HepG2 (cell line): ENCODE measurements around the gene CNIH3. TPM values are rescaled to one million over a fixed set of nuclear protein-coding genes. Genes with fewer than 3 reads are reported as not detected.

Experiments used
- ATAC-seq: fragments of 200-7000 bp; cut with Tn5 transposase; 3 replicates; pipeline ENCODE4 v1.9.1; 2020; ENCODE audit warnings: mild to moderate bottlenecking, moderate library complexity
- BruUV-seq: library from RNA; stranded (reverse); fragments of 400-500 nt; replicated peaks from 2 replicates; lab custom pipeline; 2021; lab: Mats Ljungman, UMichigan
- CTCF ChIA-PET: fragments of 300-600 bp; formaldehyde crosslinking; extraction: SDS; loops from one replicate; lab custom pipeline; 2021; ENCODE audit warnings: low total read pairs, inconsistent platforms, low intra/inter-chr PET ratio; lab: Yijun Ruan, JAX
- POLR2A ChIA-PET: fragments of 350-600 bp; sonication (Branson Sonifier 250); formaldehyde crosslinking; loops from one replicate; lab custom pipeline; 2020; ENCODE audit warnings: antibody characterized with exemption, inconsistent platforms; lab: Yijun Ruan, JAX
- DNase-seq: peaks from one replicate; pipeline ENCODE4 v3.0.0-alpha.2; 2015; ENCODE audit warnings: low spot score
- FAIRE-seq: peaks from 3 replicates; lab custom pipeline; 2011; peaks lifted over from hg19 to GRCh38; lab: Jason Lieb, UNC
- H2AFZ ChIP-seq: one replicate; pipeline ENCODE4 v1.6.1; 2011; ENCODE audit warnings: low read length, inconsistent platforms
- H3K27ac ChIP-seq: fragments of 300-600 bp; 3 replicates; pipeline ENCODE4 v1.8.0; 2011; ENCODE audit warnings: mixed run types, mild to moderate bottlenecking, mixed read lengths, low read length, inconsistent platforms; ENCODE audit not compliant: insufficient read depth; ENCODE audit errors: extremely low read length
- H3K27me3 ChIP-seq, 2 experiments: fragments of 200-600 bp in 1 of 2; 2 replicates in 1 of 2; 3 replicates in 1 of 2; pipeline versions ENCODE4 v1.6.0 to v1.8.0; 2011; ENCODE audit warnings: low read length in 2 of 2, mild to moderate bottlenecking in 2 of 2, moderate library complexity in 2 of 2, inconsistent platforms in 1 of 2; ENCODE audit not compliant: insufficient read depth in 2 of 2, control insufficient read depth in 1 of 2
- H3K36me3 ChIP-seq, 2 experiments: fragments of 200-600 bp in 1 of 2; replicated peaks in 1 of 2; 2 replicates in 1 of 2; 3 replicates in 1 of 2; pipeline versions ENCODE4 v1.5.1 to v1.8.0; 2011; ENCODE audit warnings: low read length in 2 of 2, inconsistent platforms in 1 of 2; ENCODE audit not compliant: insufficient read depth in 2 of 2, control insufficient read depth in 1 of 2
- H3K4me1 ChIP-seq: 2 replicates; pipeline ENCODE4 v1.5.1; 2012; ENCODE audit warnings: low read length, inconsistent platforms; ENCODE audit not compliant: insufficient read depth
- H3K4me2 ChIP-seq: 2 replicates; pipeline ENCODE4 v1.6.0; 2011; ENCODE audit warnings: low read depth, low read length, inconsistent platforms
- H3K4me3 ChIP-seq, 3 experiments: fragments of 200-600 bp in 1 of 3; sonication (generic), shearing (Covaris generic) in 1 of 3; replicated peaks in 1 of 3; 2 replicates each; pipeline ENCODE4 v1.5.1; 2011 to 2016; ENCODE audit warnings: low read length in 3 of 3, inconsistent platforms in 2 of 3, low read depth in 2 of 3, mild to moderate bottlenecking in 2 of 3, control low read depth in 1 of 3, mixed read lengths in 1 of 3; ENCODE audit not compliant: insufficient read depth in 1 of 3
- H3K79me2 ChIP-seq: one replicate; pipeline ENCODE4 v1.6.1; 2011; ENCODE audit warnings: low read length, inconsistent platforms; ENCODE audit not compliant: insufficient read depth
- H3K9ac ChIP-seq: 2 replicates; pipeline ENCODE4 v1.6.0; 2011; ENCODE audit warnings: mild to moderate bottlenecking, low read depth, low read length, inconsistent platforms; ENCODE audit not compliant: insufficient read depth
- H3K9me3 ChIP-seq: 2 replicates; pipeline ENCODE4 v1.5.1; 2012; ENCODE audit warnings: mild to moderate bottlenecking, low read length
- H4K20me1 ChIP-seq: 2 replicates; pipeline ENCODE4 v1.6.0; 2011; ENCODE audit warnings: inconsistent platforms, mild to moderate bottlenecking, low read length, moderate library complexity; ENCODE audit not compliant: insufficient read depth
- GATA4 ChIP-seq: sonication (generic); IDR thresholded peaks from 2 replicates; pipeline ENCODE4 v1.6.1; 2016; ENCODE audit warnings: antibody characterized with exemption, low read depth, borderline replicate concordance
- HCFC1 ChIP-seq: fragments of 150-350 bp; IDR thresholded peaks from 2 replicates; pipeline ENCODE4 v1.6.1; 2014; ENCODE audit warnings: low read depth, low read length
- KAT8 ChIP-seq: IDR thresholded peaks from 2 replicates; pipeline ENCODE4 v1.6.1; 2016; ENCODE audit warnings: missing genetic modification reagents, missing compliant biosample characterization
- MBD4 ChIP-seq: IDR thresholded peaks from 2 replicates; pipeline ENCODE4 v1.6.1; 2012; ENCODE audit warnings: low read length, inconsistent platforms, borderline replicate concordance
- RBAK ChIP-seq: sonication (generic); formaldehyde crosslinking; IDR thresholded peaks from 2 replicates; pipeline ENCODE4 v1.5.1; 2020; ENCODE audit warnings: mild to moderate bottlenecking, missing genetic modification reagents
- SMAD1 ChIP-seq: sonication (generic); formaldehyde crosslinking; IDR thresholded peaks from 2 replicates; pipeline ENCODE4 v1.4.0; 2020; ENCODE audit warnings: missing genetic modification reagents, low read depth, mild to moderate bottlenecking, borderline replicate concordance
- ZNF160 ChIP-seq: sonication (generic); formaldehyde crosslinking; IDR thresholded peaks from 2 replicates; pipeline ENCODE4 v1.8.0; 2022; ENCODE audit warnings: mild to moderate bottlenecking, inconsistent platforms, missing genetic modification reagents
- ZNF468 ChIP-seq: sonication (generic); formaldehyde crosslinking; IDR thresholded peaks from 2 replicates; pipeline ENCODE4 v1.8.0; 2022; ENCODE audit warnings: mild to moderate bottlenecking, moderate library complexity, missing genetic modification reagents
- ZNF543 ChIP-seq: sonication (generic); formaldehyde crosslinking; IDR thresholded peaks from 2 replicates; pipeline ENCODE4 v1.4.0; 2020; ENCODE audit warnings: mild to moderate bottlenecking, missing genetic modification reagents
- WGBS: methylation state at CpG from one replicate; pipeline ENCODE4 v1.1.6; 2017; ENCODE audit warnings: low lambda C conversion rate; 5-methylcytosine and 5-hydroxymethylcytosine counted together
- in situ Hi-C: cut with HindIII; loops from 2 replicates; pipeline ENCODE4 v1.10.0; 2017; ENCODE audit warnings: low pct_unique_long_range_greater_than_20kb; ENCODE audit not compliant: extremely low pct_ligation_motif_present
- intact Hi-C: fragments of 100-400 bp; cut with micrococcal nuclease; formaldehyde crosslinking; loops from one replicate; pipeline ENCODE4 v1.10.0; 2022; ENCODE audit not compliant: unreplicated experiment
- polyA plus RNA-seq, 8 experiments: library from polyadenylated mRNA; depleted of rRNA in 3 of 8; stranded (reverse) in 7 of 8; unstranded in 1 of 8; fragments of >200 nt; fragmentation: Illumina TruSeq in 4 of 8; extraction: Trizol in 4 of 8; gene quantifications; 2 replicates each; pipeline versions ENCODE4 v1.2.1 to v1.2.3, GENCODE V29; 2011 to 2016; ENCODE audit warnings: low read depth in 4 of 8, missing spikeins in 1 of 8, mixed read lengths in 1 of 8; ENCODE audit not compliant: insufficient read depth in 1 of 8
- total RNA-seq, 5 experiments: library from RNA; depleted of rRNA; stranded (reverse); fragments of >200 nt; fragmentation: Illumina TruSeq; extraction: Trizol; gene quantifications; 2 replicates each; pipeline ENCODE4 v1.2.3, GENCODE V29; 2016; ENCODE audit warnings: low read depth in 1 of 5
- TF ChIP-seq, protein P1 (sequence below): sonication (generic); formaldehyde crosslinking; IDR thresholded peaks from 2 replicates; pipeline ENCODE4 v1.4.0; 2020; ENCODE audit warnings: missing genetic modification reagents, borderline replicate concordance
- TF ChIP-seq, protein P2 (sequence below): sonication (generic); formaldehyde crosslinking; IDR thresholded peaks from 2 replicates; pipeline ENCODE4 v1.5.1; 2020; ENCODE audit warnings: mild to moderate bottlenecking, missing genetic modification reagents, borderline replicate concordance

CNIH3 gene
- total and polyA plus RNA-seq, 2 of the 13 experiments (the other 11 are each of a cell fraction or from before 2014, with no cell fraction given), result 0.36 to 1.1 TPM

- Histone ChIP-seq H3K27me3 (no peaks in the 10 kb centered on the region), H3K27ac (no peak overlapping the region), H3K4me2 (peak overlapping the region; percentile 34; the same call in 1 of the 2 replicates), H3K9ac (no peak overlapping the region), H3K4me1 (peaks cover 15% of the 10 kb centered on the region), H3K79me2 (no peaks in the 10 kb centered on the region), H4K20me1 (no peaks in the 10 kb centered on the region), H3K9me3 (no peaks in the 10 kb centered on the region), H2AFZ (no peak overlapping the region), H3K36me3 (no peaks in the 10 kb centered on the region)
- intact Hi-C loops (no loop called here), in situ Hi-C loops (no loop called here)
- CTCF ChIA-PET, result no interaction called here
- POLR2A ChIA-PET, result no interaction called here
- 43% methylated on average over 2 of the region's 2 CpGs for WGBS
- ATAC-seq (peak; percentile 32), DNase-seq (no peak), FAIRE-seq (no peak)
- TF ChIP-seq GATA4, result no peak
- TF ChIP-seq, all 625 proteins: peak for 0
- no peak overlapping the region for H3K4me3 ChIP-seq
- BruUV-seq, result no TSS peak
These were observed 166.3 kb downstream of the CNIH3 start for GRCh38 chr1:224782281-224783000.

- DNase-seq (peak; percentile 10), FAIRE-seq (no peak), ATAC-seq (no peak)
- ChIA-PET POLR2A (no interaction called here), CTCF (no interaction called here)
- Histone ChIP-seq H4K20me1 (no peaks in the 10 kb centered on the region), H3K9ac (no peak overlapping the region), H2AFZ (no peak overlapping the region), H3K27me3 (no peaks in the 10 kb centered on the region), H3K4me1 (peaks cover 15% of the 10 kb centered on the region), H3K4me3 (no peak overlapping the region), H3K4me2 (no peak overlapping the region), H3K79me2 (no peaks in the 10 kb centered on the region), H3K27ac (no peak overlapping the region), H3K9me3 (no peaks in the 10 kb centered on the region), H3K36me3 (no peaks in the 10 kb centered on the region)
- BruUV-seq, result no TSS peak
- in situ Hi-C loops (no loop called here), intact Hi-C loops (no loop called here)
- WGBS, result 43% methylated on average over 5 of the region's 5 CpGs
- no peak for TF ChIP-seq MBD4
- TF ChIP-seq, protein P1, sequence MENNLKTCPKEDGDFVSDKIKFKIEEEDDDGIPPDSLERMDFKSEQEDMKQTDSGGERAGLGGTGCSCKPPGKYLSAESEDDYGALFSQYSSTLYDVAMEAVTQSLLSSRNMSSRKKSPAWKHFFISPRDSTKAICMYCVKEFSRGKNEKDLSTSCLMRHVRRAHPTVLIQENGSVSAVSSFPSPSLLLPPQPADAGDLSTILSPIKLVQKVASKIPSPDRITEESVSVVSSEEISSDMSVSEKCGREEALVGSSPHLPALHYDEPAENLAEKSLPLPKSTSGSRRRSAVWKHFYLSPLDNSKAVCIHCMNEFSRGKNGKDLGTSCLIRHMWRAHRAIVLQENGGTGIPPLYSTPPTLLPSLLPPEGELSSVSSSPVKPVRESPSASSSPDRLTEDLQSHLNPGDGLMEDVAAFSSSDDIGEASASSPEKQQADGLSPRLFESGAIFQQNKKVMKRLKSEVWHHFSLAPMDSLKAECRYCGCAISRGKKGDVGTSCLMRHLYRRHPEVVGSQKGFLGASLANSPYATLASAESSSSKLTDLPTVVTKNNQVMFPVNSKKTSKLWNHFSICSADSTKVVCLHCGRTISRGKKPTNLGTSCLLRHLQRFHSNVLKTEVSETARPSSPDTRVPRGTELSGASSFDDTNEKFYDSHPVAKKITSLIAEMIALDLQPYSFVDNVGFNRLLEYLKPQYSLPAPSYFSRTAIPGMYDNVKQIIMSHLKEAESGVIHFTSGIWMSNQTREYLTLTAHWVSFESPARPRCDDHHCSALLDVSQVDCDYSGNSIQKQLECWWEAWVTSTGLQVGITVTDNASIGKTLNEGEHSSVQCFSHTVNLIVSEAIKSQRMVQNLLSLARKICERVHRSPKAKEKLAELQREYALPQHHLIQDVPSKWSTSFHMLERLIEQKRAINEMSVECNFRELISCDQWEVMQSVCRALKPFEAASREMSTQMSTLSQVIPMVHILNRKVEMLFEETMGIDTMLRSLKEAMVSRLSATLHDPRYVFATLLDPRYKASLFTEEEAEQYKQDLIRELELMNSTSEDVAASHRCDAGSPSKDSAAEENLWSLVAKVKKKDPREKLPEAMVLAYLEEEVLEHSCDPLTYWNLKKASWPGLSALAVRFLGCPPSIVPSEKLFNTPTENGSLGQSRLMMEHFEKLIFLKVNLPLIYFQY, result no peak
- no peak for TF ChIP-seq ZNF468 (CRISPR knock-in tag)
- no peak for TF ChIP-seq SMAD1
- TF ChIP-seq HCFC1, result no peak
- no peak for TF ChIP-seq ZNF543 (CRISPR knock-in tag)
- TF ChIP-seq, protein P2, sequence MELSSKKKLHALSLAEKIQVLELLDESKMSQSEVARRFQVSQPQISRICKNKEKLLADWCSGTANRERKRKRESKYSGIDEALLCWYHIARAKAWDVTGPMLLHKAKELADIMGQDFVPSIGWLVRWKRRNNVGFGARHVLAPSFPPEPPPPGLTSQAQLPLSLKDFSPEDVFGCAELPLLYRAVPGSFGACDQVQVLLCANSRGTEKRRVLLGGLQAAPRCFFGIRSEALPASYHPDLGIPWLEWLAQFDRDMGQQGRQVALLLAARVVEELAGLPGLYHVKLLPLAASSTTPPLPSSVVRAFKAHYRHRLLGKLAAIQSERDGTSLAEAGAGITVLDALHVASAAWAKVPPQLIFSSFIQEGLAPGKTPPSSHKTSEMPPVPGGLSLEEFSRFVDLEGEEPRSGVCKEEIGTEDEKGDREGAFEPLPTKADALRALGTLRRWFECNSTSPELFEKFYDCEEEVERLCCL, result no peak
- no peak for TF ChIP-seq RBAK
- TF ChIP-seq ZNF160 (CRISPR knock-in tag), result no peak
- no peak for TF ChIP-seq KAT8 (CRISPR knock-in tag)
These were observed 167.0 kb downstream of the CNIH3 start for GRCh38 chr1:224783006-224783651.
